GM18873 (cell line): ENCODE data around the gene SLC47A2.
"Not testable (repeated sequence)": the region's sequence is repeated elsewhere in the genome, so short reads cannot be mapped to it uniquely, and the experiment has no call there.

Experiments used
- ATAC-seq: cut with Tn5 transposase; IDR thresholded peaks from one replicate; pipeline ENCODE4 v1.9.1; 2021; ENCODE audit warnings: mild to moderate bottlenecking, moderate library complexity, moderate number of reproducible peaks; ENCODE audit not compliant: unreplicated experiment, low FRiP score

SLC47A2 gene, protein sequence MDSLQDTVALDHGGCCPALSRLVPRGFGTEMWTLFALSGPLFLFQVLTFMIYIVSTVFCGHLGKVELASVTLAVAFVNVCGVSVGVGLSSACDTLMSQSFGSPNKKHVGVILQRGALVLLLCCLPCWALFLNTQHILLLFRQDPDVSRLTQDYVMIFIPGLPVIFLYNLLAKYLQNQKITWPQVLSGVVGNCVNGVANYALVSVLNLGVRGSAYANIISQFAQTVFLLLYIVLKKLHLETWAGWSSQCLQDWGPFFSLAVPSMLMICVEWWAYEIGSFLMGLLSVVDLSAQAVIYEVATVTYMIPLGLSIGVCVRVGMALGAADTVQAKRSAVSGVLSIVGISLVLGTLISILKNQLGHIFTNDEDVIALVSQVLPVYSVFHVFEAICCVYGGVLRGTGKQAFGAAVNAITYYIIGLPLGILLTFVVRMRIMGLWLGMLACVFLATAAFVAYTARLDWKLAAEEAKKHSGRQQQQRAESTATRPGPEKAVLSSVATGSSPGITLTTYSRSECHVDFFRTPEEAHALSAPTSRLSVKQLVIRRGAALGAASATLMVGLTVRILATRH

DNA sequence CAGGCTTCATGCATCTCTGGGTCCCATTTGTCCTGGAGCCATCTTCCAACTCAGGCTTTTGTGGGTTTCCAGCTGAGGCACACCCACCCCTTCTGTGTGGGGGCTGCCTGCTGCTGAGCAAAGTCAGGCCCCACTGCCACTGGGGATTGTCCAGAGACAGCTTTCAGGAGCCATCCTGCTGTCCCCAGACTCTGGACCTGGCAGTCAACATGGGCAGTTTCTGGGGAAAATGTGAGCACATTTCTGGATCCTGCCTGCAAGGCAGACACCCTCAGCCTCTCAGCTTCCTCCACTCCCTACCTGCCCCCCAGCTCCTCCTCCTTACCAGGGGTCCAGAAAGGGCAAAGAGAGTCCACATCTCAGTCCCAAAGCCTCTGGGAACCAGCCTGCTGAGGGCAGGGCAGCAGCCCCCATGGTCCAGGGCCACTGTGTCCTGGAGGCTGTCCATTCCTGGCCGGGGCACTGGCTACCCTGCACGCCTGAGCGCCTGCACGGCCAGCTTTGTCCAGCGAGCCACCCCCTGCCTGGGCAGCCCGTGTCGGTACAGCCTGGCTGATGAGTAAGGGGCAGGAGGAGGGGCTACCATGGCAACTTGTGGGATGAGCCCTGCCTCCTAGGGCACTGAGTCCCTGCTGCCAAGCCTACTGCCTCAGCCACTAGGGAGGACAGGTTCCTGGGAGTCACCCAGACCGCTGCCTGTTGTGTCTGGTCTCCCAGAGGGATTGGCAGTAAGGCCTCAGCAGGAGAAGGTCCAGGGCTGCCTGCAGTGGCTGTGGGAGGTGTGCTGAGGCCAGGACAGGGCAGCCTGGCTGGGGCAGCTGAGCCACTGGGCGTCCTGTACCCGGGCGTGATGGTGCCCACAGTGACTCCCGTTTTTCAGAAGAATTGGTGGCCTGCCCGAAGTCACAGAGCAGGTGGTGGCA is at the start of gene SLC47A2:
Gene SLC47A2, minus strand, starts transcription at position 477 of the 923 bp plus-strand sequence. Its CDS starts 29 bp downstream, at position 448.
- ATAC-seq, result no peak

DNA sequence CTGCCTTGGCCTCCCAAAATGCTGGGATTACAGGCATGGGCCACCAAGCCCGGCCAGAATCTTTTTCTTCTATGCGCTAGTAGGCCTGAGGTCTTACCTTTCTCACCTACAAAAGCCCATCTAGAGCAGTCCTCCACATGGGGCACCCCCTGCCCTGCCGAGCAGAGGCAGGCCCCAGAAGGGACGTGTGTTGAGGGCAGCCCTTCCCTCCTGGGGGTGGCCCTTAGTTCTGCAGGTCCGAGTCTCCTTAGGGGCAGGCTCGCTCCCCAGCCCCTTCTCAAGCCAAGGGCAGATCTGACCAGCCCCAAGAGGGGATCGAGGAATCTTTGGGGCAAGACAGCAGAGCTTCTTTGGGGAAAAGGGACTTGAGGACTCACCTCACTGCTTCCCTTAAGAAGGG is 49.6 kb upstream of the SLC47A2 start:
- ATAC-seq, result no peak

DNA sequence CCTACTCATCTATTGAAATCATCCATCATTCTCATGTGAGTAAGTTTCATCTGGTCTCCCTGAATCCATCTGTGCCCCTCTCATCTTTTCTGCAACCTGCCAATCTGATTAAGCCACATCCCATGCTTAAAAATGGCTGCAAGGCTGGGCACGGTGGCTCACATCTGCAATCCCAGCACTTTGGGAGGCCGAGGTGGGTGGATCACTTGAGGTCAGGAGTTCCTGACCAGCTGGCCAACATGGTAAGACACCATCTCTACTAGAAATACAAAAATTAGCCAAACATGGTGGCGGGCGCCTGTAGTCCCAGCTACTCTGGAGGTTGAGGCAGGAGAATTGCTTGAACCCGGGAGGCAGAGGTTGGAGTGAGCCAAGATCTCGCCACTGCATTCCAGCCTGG is 47.6 kb upstream of the SLC47A2 start:
- ATAC-seq, result not testable (repeated sequence)

DNA sequence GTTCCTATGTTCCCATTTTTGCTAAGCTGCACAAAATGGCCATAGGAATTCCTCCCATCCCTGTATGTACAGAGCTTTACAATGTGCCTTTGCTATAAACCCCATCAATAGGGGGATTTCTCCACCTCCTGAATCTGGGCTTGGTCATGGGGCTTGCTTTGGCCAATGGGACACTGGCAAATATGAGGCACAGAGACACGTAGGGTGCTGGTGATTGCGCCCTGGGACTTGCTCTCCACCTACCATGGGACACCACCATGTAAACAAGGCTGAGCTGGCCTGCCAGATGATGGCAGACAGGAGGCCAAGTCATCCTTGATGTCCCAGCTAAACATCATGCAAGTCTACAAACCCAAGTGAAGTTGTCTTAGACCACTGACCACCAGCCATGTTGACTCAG is 47.0 kb upstream of the SLC47A2 start:
- ATAC-seq, result no peak

DNA sequence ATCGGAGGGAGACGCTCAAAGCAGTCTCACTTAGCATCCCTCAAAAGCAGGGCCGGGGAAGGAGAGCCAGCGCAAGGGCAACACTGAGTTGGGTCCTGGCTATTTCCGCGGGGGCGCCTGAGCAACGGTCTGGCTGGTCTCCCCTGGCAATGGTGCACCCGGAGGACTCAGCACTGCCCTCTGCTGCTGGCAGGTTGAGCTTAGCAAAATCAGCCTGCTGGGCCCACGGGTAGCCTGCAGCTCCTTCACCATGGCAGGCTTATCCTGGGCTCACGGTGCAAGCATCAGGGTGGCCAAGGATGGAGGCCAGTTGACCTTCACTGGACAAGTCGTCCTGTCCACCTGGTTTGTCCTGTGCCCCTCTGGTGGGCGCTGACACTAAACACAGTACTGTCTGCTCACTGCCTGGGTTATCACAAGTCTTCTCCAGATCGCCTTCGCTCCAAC is 46.2 kb upstream of the SLC47A2 start:
- ATAC-seq, result no peak

DNA sequence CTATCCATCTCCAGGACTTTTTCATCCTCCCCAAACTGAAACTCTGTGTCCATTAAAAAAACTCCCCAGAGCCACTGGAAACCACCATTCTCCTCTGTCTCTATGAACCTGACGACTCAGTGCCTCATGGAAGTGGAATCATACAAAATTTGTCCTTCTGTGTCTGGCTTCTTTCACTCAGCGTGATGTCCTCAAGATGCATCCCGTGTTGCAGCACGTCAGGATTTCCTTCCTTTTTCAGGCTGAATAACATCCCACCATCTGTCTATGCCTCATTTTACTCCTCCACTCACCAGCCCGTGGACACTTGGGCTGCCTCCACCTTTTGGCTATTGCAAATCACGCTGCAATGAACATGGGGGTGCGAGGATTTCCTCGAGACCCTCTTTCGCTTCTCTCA is 44.4 kb upstream of the SLC47A2 start:
- ATAC-seq, result no peak

DNA sequence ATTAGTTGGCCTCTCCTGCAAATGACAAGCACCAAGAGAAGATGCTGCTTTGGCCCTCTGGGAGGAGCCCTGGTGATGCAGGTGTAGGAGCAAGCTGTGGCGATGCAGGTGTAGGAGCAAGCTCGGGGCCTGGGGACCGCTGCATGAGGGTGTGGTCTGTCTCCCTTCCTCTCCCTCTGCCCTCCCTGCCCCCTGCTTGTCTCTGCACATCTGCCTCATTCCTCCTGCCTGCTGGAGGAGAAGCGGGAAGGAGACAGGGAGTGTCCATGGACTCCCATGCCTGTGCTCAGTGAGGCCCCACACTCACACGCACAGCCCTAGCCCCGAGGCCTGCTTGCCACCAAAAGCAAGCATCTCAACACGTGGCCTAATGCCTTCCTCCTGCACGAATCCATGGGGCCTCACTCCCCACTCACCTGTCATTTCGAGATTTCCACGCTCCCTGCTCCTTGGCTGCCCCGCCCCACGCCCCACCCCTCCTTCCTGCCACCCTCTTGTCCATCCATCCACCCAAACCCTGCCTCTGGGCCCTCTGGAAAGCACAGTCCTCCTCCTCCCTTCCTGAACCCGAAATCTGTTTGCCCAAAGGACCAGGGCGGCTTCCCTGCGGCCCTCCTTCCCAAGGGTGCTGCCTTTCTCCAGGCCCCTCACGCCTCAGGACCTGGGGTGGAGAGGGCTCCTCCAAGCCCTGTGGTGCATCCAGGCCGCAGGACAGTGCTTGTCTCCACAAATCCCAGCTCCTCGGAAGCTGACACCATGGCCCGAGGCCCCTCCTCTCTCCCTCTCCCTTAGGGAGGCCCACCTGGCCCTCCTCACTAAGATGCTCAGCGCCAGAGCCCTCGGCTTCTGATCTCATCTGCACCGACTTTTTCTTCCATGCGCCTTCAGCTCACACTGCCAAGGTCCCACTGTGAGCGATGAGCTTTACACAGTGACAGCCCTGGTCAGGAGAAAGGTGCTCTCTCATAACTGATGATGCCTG is 43.5 kb upstream of the SLC47A2 start:
- no peak for ATAC-seq

DNA sequence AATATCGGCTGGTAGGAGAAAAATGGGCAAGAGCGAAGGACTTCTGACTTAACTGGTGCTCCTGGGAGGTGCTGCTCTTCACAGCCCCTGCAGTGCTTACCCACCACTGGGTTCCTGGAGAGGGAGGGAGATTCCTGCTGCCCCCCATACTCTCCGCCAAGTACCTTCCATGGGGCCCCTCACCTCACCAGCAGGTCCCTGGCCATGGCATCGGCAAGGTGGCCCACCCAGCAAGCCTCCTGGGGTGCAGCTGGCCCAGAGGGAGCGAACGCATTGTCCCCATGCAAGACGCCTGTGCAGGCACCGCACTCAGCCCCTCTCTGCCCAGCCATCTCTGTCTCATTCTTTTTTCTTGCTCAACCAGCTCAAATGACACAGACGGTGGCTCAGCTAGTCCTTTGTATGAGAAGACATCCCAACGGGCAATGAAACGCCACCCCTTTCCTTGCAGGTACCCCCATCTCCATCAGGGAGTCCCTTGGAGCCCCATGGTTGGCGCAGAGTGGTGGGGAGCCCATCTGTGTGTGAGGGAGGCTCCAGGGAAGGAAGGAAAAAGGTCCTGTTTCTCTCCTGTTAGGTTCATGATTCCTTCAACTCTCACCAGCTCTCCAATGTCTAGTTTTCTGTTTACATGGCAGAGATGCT is 41.3 kb upstream of the SLC47A2 start:
- ATAC-seq, result no peak

DNA sequence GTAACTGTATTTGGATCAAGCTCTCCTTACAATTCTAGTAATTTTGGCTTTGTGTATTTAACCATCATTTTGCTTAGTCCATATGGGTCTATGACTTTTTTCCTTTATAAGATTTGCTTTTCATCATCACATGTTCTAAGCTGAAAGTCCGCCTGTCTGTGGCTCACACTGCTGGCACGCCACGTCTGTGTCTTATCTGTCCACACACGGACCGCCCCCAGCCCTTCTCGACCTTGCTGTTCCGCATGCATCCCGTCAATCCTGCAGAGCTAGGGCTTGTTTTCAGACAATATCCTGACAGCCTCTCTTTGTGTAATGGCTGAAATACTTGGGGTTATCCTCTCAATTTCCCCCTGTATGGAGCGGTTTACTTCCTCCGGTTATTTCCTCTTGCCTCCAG is 40.2 kb upstream of the SLC47A2 start:
- no peak for ATAC-seq

DNA sequence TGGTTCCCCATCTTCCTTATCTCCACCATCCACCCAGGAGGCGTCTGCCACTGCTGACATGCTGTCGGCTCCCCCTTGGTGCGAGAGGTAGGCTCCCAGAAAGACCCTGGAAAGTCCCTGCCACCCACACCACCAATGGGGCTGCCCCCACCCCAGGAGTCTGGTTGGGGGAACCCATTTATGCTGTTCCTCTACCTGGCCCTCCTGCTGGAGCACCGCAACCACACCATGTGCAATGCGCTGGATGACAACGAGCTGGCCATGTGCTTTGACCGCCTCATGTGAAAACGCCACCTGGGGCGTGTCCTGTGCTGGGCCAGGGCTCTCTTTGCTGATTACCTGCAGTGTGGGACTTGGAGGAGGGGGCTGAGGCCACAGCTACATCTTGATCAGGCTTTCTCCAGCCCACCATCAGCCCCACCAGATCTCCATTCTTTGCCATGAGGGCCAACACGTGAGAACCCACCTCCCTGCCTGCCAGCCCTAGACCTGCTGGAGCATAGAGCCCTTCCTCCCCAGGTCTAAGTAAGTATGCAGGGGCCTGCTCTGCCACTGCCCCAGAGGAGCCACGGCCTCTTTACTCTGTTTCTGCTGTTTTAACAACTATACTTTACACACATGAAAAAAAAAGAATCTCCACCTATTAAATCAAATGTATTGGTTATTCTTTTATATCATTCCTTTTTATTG is 39.6 kb upstream of the SLC47A2 start:
- ATAC-seq, result no peak

DNA sequence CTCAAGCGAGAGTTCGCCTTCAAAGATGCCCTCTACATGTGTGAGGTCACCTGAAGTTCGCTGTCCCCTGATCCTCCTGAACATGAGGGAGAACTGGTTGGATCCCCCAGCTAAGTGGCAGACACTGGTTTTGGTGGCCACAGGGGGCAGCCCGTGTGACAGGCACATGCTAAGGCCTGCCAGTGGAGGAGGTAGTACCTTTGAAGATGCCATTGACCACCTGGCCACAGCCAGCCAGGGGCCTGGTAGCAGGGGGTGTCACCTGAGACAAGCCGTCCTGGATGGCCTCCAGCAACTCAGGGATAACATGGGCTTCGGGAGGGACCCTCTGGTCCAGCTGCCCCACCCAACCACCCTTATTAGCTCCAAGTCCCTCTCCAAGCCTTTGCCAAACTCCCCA is 39.0 kb upstream of the SLC47A2 start:
- no peak for ATAC-seq

DNA sequence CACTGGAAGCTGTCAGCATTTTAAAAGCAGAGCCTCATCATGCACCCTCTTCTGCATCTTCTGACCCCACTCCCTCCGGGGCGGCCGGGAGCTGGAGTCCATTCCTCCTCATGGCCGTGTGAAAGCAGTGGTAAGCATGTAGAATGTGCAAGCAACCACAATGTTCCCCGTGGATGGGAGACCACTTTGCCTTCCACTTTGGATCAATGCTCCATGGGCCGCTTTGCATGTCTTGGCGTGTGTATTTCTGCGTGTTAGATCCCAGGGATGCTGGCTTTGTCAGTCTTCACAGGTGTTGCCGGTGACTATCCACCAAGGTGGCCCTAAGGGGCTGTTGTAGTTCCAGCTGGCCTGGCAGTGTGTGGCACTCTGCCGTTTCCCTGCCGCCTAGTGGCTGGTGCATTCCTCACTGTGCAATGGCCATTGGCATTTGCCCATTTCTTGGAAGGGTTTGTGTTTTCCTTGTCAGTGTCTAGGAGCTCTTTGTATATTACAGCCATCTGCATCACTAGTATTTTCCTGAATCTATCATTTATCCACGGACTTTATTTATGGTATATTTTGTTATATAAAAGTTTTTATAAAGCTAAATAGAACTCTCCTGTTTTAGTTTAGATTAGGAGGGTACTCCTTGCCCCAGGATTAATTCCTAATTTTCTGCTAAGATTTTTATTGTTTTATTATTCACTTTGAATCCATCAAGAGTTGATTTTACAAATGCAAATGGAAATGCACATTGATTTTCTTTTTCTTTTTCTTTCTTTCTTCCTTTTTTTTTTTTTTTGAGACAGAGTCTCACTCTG is 37.5 kb upstream of the SLC47A2 start:
- no peak for ATAC-seq

DNA sequence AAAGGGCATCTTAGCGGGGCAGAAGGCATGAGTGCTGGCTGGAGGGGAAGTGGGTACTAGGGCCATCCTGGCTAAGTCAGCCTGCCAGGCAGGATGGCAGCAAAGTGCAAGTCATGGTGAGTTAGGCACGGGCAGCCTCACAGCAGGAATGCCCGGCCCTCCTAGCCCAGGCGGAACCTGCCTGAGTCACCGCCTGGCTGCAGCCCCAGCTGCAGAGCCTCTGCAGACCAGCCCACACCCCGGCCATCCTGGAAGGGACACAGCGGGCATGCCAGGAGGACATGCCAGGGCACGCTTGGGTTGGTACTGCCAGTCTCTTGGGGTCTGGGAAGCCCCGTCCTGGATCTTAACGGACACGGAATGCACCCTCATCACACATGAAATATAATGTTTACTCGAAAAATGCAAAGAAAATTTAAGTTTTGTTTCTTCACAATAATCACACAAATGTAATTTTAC is 36.7 kb upstream of the SLC47A2 start:
- no peak for ATAC-seq

DNA sequence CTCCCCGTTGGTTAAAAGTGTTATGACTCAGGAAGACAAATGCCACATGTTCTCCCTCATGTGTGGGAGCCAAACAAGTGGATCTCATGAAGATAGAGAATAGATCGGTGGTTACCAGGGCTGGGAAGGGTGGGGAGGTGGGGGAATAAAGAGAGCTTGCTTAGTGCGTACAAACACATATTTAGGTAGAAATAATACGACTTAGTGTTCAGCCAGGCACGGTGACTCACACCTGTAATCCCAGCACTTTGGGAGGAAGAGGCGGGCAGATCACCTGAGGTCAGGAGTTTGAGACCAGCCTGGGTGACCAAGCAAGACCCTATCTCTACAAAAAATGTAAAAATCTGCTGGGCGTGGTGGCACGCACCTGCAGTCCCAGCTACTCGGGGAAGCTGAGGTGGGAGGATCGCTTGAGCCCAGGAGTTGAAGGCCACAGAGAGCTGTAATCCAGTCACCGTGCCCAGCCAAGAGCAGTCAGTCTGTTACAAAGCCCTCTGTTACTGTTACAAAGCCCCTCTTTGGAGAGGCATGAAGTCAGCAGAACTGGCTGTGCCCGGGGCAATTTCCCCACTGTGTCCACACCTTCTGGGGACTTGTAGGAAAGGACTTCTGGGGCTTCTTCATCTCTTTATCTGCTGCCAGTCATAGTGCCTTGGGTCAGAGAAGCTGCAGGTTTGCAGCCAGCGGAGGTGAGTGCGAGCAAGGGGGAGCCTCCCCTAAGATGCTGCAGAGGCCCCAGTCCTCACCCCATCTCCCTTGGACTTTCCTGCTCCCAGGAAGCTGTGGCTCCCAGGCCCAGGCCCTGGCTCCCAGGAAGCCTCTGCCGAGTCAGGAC is 36.0 kb upstream of the SLC47A2 start:
- ATAC-seq, result no peak

DNA sequence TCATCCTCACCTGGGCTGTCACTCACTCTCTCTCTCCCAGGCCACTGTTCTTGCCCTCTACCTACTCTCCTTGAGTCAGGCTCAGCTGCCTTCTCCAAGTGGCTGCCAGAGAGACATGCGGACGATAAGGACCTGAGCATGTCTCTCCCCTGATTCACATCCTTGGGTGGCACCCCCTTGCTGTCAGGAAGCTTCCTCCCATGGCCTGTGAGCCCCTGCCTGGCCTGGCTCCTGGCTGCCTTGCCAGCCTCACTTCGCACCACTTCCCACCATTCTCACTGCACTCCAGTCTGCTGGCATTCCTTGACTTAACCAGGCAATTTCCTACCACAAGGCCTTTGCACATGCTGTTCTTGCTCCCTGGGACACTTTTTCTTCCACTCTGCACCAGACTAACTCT is 34.5 kb upstream of the SLC47A2 start:
- no peak for ATAC-seq

DNA sequence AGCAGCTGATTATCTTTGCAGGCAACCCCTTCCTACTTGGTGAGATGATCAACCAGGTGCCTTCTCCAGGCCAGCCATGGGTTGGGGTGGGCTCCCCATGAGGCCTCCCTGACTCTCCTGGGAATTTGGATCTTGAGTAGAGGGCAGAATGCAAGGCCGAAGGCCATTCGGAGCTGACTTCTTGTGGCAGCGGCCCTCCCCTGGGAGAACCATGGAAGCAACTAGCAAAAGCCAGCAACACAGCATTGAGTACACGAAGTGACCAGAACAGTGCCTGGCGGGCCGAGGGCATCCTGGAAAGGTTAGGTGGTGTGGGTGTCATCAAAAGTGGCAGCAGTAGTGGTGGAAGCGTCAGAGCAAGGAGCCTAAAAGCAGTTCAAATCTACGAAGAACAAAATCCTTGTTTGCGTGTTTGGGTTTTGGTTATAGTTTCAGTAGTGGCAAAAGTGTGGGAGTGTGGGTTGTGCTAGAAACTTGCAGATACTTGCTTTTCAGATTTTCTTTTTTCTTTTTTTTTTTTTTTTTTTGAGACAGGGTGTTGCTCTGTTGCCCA is 33.7 kb upstream of the SLC47A2 start:
- ATAC-seq, result no peak

DNA sequence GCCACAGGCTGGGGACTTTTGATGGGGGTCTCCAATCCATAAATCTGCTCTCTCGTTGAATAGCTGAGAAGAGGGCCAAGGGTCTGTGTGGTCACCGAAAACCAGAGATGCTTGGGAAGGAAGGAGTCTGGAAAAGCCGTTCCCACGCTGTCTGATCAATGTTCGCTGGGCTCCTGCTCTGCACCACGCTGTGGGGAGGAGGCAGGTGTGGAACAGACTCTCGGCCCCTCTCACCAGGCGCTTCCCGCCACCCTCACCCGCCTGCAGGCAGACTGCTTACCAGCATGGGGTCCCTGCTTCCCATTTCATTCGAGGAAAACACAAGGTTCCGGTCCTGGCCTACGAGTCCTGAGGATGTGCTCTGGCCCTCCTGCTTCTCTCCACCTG is 32.4 kb upstream of the SLC47A2 start:
- no peak for ATAC-seq
